SK-N-DZ (cell line): ENCODE results near the gene ADRA1B.

Experiments
- DNase-seq: peaks from one replicate; pipeline ENCODE4 v3.0.0-alpha.2; 2015; ENCODE audit warnings: low spot score

Gene ADRA1B

GRCh38 chr5:159901772-159902171, 14.5 kb upstream of the ADRA1B start:
- no peak for DNase-seq

DNA sequence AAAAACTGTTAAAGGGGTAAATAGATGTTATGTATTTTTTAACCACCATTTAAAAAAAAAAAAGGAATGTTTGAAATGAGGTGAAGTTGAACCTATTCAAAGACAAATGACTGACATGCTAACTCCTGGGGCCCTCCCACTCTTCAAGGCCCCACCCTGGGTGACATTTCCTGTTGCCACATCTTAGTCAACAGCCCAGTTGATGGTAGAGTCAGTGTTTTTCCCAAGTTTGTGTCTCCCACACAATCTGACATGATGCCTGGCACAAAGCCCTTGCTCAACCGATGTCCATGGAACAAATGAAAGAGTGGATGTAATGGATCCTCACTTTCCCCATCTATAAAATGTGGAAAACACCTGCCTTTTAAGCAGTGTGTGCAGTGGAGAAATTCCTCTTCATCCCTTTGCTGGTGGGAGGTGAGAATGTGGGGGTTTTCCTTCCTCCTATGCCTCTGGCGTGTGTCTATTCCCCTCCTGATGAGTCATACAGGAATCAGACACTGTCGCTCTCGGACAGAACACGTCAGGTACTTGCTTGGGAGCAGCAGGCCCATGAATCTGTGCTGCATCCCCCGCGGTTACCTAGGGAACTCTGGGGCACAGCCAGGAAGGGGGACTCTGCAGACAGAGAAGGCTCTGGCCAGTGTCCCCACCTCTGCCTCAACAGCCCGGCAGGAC, 13.7 kb upstream of the ADRA1B start:
- DNase-seq, result no peak

DNA sequence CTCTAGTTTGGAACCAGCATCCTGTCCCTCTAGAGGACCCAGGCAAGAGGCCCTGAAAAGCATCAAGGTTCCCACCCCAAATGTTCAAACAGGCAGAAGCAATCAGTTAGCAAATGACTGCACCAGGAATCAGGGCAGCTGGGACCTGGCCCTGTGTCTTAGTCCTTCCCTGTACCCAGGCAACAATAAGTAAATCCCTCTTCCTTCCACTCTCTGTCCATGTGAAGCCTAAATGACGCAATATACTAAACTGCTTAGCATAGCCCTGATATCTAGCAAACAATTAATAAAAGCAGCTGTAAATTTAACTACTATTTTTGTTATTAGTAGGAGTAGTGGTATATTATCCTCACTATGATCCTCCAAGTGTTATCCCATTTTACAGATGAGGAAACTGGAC, 13.2 kb upstream of the ADRA1B start:
- no peak for DNase-seq

DNA sequence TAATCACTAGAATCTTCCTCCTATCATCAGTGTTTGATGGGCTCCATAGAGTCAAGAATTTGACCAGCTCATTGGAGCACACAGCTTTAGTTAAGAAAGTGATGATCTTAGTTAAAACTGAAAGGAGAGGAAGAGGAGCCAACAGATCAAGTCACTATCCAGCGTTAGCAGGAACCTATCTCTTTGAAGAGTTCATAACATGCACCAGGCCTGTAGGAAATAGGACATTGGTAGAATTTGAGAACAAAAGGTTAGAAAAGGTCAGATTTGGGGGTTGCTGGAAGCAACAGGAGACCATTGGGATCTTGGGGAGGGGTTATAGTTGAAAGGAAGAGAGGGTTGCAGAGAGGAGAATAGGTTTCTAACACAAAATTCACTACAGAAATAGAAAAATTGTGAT, 11.4 kb upstream of the ADRA1B start:
- no peak for DNase-seq

DNA sequence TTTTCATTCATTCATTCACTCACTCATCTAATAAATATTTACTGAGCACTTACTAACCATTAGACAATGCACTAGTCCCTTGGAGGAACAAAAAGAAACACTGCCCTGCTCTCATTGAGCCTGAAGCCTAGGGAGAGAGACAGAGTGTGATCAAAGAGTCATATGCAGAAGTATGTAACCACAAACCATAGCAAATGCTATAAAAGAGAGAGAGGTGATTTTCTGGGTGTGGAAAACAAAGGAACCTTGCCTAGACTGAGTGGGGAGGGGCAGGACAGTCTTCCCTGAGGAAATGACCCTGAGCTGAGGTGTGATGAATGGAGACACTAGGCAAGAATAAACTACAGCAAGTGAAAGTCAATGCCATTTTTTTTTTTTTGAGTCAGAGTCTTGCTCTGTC, 10.8 kb upstream of the ADRA1B start:
- DNase-seq, result no peak

DNA sequence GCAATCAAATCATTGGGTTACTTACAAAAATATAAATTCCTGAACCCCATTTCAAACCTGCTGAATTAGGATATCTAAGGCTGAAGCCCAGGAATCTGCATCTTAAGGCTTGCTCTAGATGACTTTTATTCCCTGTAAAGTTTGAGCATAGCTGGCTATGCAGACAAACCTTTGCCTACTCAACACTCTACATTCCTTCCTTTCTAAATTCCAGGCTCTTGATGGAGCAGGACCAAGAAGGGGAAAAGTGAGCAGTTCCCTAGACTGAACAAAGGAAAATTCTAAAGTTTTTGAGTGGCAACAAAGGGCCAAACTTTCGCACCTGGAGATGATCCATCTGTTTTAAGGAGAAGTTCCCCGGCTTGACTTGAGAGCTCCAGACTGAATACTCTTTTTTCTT, 9.8 kb upstream of the ADRA1B start:
- DNase-seq, result no peak

DNA sequence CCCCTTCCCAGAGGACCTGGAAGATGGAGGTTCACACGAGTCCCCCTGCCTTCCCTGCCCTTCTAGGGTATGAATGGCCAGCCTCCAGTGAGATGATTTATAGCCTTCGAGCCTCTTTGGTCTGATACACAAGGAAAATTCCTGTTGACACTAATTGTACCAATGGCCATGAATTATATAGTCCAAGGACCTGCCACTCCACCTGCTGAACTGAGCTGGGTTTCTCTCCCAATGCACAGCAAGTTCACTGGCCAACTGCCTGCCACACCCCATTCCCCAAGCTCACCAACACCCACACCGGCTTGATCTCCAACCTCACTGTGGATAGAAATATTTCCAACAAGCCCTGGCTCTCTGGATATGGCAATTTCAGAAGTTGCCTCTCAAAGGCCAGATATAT, 9.3 kb upstream of the ADRA1B start:
- DNase-seq, result no peak

DNA sequence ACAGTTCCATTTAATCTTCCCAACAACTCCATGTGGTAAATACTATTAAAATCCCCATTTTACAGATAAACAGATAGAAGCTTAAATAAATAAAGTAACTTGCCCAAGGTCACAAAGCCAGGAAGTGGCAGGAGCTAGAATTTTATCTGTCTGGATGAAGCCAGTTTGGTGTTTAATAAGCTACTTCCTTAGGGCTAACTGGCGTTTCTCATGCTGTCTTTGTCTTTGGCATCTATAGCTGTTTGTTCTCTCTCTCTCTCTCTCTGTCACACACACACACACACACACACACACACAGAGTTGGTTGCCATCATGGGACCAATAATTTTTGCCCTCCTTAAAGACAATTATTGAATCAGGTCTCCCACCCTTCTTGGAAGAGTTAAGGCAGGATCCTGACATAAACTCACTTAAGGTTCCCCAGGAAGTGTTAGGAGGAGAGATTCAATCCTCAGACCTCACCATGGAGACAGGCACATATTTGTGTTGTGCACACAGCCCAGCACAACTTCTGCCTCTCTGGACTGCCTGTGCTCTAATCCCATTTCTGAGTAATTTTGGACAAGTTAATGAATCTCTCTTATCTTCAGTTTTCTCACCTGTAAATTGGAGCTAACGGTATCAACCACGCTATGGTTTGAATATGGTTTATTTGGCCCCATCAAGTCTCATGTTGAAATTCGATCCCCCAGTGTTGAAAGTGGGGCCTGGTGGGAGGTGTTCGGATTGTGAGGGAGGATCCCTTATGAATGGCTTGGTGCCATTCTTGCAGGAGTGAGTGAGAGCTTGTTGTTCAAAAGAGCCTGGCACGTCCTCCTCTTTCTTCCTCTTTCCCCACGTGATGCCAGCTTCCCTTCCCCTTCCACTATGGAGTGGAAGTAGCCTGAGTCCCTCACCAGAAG, 8.3 kb upstream of the ADRA1B start:
- no peak for DNase-seq

DNA sequence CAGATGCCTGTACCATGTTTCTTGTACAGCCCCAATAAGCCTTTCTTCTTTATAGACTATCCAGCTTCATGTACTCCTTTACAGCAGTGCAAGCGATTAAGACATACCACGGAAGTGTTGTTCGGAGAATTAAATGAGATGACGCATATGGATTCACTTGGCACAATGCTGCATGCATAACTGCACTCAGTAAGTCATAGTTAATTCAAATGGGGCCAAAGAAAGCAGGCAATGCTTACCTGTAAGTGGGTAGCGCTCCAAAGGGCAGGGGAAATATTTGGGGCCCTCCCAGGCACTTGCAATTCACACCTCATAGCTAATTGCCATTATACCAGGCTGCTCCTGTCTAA, 7.7 kb upstream of the ADRA1B start:
- DNase-seq, result no peak

- no peak for DNase-seq
These were observed 7.2 kb upstream of the ADRA1B start for GRCh38 chr5:159909126-159909525.

DNA sequence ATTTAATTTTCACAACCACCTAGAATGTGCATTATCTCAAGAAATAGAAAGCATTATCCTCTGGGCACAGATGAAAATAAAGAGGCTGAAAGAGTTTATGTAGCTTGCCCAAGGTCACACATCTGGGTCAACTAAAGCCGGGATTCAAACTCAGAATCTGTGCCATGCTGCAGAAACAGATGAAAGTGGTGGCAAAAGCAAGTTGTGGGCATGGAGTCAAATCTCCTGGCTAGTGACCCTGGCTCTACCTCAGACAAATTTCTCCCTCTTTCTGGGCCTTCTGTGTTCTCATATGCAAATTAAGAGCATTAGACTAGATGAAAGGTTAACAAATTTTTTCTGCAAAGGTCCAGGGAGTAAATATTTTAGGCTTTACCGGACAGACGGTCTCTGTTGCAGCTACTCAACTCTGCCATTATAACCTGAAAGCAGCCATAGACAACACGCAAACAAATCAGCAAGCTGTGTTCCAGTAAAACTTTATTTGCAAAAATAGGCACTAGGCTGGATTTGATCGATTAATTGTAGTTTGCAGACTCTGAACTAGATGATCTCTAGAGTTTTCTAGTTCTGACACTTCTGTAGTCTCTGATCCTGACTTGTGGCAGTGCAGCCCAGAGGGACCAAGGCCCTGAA, 6.0 kb upstream of the ADRA1B start:
- no peak for DNase-seq

DNA sequence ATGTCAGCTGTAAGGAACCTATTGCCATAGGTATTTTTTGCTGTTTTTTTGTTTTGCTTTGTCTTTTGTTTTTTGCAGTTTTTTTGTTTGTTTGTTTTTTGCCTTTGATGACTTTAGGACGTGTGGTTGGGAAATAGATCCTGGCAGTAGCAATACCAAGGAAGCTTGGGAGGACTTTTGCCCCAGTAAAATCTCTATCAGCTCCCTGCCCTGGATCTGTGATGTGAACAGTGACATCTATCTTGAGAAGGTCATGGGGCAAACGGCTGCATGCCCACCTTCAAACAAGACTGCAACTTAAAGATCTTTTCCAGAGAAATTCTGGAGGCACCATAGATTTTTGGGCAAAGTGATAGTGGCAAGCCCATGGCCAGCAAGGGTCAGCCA, 5.4 kb upstream of the ADRA1B start:
- DNase-seq, result no peak

- no peak for DNase-seq
These were observed 4.9 kb upstream of the ADRA1B start for GRCh38 chr5:159911349-159911748.

GRCh38 chr5:159912033-159912800, 4.1 kb upstream of the ADRA1B start:
- no peak for DNase-seq

DNA sequence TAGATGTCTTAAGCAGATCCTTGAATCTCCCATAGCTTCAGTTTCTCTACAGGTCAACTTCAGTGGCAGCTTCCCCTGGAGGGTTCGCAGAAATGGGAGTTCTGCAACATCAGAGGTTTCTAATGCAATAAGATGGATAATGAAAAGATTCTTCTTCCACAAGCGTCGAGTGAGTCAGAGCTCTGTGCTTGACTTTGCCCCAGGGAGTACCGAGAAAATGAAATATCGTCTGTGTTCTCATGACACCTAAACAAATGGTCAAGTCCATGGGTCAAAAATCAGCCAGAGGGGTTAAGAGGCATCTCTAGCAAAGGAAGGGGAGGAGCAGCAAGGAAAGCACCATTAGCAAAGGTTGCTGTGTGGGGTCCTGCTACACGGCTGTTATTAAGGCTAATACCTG, 3.2 kb upstream of the ADRA1B start:
- no peak for DNase-seq

DNA sequence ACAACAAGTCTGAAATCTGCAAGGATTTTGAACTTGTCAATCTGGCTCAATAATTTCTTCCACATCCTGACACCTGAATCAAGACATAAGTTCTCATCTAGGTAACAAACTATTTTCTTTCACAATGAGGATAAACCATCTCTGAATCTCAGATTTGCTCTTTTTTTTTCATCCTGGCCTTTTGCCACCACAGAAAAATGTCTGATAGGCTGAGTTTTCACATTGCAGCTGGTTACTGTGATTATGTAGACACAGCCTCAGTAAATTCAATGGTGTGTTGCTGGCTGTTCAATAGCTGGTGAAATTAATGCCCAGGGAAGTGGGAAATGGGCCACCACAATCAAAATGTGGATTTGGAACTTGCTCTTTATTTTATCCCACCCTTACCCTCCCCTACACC, 2.8 kb upstream of the ADRA1B start:
- no peak for DNase-seq

- DNase-seq, result no peak
These were observed 819 bp downstream of the ADRA1B start for GRCh38 chr5:159916841-159917761.

DNA sequence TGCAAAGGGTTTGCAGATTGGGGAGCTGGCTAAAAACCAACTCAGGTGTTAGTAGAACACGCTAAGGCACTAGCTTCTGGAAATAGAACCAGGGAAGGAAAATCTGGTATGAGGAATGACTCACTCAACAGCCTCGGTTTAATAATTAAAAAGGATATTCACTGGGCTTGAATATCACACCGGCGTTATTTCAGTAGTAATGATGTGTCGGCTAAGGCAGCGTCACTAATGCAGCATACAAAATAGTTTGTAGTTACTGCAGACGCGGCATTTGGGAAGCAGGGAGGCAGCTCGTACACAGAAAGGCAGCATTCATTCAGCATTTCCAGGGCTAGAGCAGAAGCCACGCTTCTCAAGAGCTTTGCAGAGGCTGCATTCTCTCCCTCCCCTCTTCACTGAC, 1.7 kb downstream of the ADRA1B start:
- no peak for DNase-seq

DNA sequence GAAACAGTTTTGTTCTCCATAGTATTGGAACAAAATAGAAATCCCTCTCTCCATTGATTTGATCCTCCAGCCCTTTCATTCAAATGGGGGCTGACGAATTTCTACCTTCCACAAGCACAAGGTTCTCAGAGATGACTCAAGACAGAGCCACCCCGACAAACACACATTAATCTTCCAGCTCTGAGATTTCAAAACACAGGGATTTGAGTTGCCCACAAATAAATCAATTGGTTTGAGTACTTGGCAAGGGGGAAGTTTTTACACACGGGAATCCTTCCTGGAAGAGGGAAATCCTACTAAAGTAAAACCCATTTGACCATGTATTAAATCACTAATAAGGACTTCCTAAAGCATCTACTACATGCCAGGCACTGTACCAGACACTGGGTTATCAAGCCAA, 5.4 kb downstream of the ADRA1B start:
- no peak for DNase-seq

DNA sequence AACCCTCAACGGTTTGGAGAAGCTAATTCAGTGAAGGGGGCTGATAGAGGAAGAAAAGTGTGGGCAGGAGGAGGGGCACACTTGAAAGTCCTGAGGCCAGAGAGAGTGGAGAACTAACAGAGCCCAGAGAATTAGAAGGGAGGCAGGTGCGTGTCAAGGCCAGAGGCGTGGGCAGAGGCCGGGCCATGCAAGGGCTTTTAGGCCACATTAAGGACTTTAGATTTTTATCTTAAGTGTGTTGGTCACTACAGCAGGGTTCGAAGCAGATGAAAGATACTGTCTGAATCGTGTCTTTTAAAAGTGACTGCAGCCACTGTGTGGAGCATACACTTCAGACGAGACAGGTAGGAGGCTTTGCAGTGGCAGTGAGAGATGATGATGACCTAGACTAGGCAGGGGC, 6.7 kb downstream of the ADRA1B start:
- no peak for DNase-seq
